ENCODE data around the gene ACOT2. TPM values are rescaled to one million over a fixed set of nuclear protein-coding genes. Genes with fewer than 3 reads are reported as not detected.

ACOT2 gene
- total RNA-seq, 1 donor from 2014 or later: 40.2 TPM

DNA sequence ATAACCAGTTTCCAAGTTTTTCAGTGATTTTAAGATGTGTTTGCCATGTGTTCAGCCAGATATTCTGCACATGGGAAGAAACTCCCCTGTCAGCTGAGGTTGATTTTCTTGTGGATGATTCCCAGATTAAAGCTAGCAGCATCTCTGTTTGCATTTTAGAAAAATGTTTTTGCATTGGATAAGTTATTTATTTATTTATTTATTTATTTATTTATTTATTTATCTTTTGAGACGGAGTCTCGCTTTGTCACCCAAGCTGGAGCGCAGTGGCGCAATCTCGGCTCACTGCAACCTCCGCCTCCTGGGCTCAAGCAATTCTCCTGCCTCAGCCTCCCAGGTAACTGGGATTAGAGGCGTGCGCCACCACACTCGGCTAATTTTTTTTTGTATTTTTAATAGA lies 25.5 kb downstream of the ACOT2 start:
- TF ChIP-seq, protein P1, sequence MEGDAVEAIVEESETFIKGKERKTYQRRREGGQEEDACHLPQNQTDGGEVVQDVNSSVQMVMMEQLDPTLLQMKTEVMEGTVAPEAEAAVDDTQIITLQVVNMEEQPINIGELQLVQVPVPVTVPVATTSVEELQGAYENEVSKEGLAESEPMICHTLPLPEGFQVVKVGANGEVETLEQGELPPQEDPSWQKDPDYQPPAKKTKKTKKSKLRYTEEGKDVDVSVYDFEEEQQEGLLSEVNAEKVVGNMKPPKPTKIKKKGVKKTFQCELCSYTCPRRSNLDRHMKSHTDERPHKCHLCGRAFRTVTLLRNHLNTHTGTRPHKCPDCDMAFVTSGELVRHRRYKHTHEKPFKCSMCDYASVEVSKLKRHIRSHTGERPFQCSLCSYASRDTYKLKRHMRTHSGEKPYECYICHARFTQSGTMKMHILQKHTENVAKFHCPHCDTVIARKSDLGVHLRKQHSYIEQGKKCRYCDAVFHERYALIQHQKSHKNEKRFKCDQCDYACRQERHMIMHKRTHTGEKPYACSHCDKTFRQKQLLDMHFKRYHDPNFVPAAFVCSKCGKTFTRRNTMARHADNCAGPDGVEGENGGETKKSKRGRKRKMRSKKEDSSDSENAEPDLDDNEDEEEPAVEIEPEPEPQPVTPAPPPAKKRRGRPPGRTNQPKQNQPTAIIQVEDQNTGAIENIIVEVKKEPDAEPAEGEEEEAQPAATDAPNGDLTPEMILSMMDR (IDR thresholded peaks at IDR 0.05): no peak
- Histone ChIP-seq H3K27me3 (no peaks in the 10 kb centered on the region), H3K4me3 (no peak overlapping the region), H3K27ac (no peak overlapping the region), H3K9me3 (no peaks in the 10 kb centered on the region), H3K36me3 (no peaks in the 10 kb centered on the region), H3K4me1 (peaks cover 3% of the 10 kb centered on the region)
- ATAC-seq: no peak
- intact Hi-C loops (cut with DNase I): no loop called here
- DNase-seq: no peak

DNA sequence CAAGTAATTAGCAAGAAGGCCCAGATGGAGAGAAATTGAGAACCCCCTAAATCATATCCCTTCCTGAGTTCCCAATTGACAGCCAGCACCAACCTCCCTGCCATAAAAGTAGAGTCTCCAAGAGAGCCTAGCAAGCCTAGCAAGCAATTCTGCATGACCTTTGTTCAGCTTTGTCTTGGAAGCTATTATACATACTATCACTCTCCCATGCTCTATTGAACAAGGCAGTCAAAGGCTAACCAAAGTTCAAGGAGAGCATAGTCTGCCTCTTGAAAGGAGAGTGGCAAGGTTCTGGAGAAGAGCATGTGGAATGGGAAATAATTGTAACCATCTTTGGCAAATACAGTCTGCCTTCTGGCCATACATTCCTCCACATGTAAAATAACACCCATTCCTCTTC lies 30.5 kb downstream of the ACOT2 start:
- no peak overlapping the region for H3K27ac ChIP-seq
- intact Hi-C loops (cut with DNase I): no loop called here
- DNase-seq: no peak
- ATAC-seq: no peak
- H3K4me3 ChIP-seq: no peak overlapping the region
- TF ChIP-seq, protein P1 (IDR thresholded peaks at IDR 0.05): no peak
- H3K4me1 ChIP-seq: no peaks in the 10 kb centered on the region
- no peaks in the 10 kb centered on the region for H3K27me3 ChIP-seq
- H3K9me3 ChIP-seq: no peaks in the 10 kb centered on the region
- no peaks in the 10 kb centered on the region for H3K36me3 ChIP-seq

DNA sequence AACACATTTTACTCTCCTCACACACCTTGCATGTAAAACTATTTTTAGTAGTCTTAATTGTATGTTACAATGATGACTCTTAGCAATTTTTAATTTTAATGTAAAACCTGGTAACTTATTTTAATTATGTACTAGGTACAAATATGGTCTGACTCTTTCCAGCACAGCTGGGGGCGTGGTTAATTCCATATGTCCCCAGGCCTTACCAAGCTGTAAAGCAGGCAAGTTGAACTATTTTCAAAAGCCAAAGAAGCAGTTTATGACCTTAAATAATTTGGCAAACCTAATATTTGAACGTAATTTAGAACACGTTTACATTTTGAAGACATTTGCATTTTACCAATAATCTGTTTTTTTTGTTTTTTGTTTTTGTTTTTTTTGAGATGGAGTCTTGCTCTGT lies 34.0 kb downstream of the ACOT2 start:
- intact Hi-C loops (cut with DNase I): no loop called here
- ATAC-seq (no peak), DNase-seq (no peak)
- Histone ChIP-seq H3K9me3 (no peaks in the 10 kb centered on the region), H3K27ac (no peak overlapping the region), H3K27me3 (no peaks in the 10 kb centered on the region), H3K4me1 (no peaks in the 10 kb centered on the region), H3K36me3 (no peaks in the 10 kb centered on the region), H3K4me3 (no peak overlapping the region)
- TF ChIP-seq, protein P1 (IDR thresholded peaks at IDR 0.05): no peak

DNA sequence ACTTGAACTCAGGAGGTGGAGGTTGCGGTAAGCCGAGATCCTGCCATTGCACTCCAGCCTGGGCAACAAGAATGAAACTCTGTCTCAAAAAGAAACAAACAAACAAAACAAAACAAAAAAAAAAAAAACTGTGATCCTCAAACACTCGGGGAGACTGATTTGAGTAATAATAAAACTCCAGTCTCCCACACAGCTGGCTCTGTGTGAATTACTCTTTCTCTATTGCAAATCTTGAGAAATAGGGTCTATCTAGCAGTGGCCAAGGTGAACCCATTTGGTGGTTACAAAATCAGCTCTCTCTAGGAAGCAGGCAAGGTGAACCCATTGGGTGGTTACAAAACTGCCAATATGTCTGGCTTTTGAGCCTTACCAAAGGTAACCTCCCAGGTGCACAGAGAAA lies 37.3 kb downstream of the ACOT2 start:
- no peak overlapping the region for H3K4me3 ChIP-seq
- H3K27me3 ChIP-seq: no peaks in the 10 kb centered on the region
- no peak overlapping the region for H3K27ac ChIP-seq
- no peak for DNase-seq
- TF ChIP-seq, protein P1 (IDR thresholded peaks at IDR 0.05): no peak
- intact Hi-C loops (cut with DNase I): no loop called here
- no peaks in the 10 kb centered on the region for H3K36me3 ChIP-seq
- no peaks in the 10 kb centered on the region for H3K9me3 ChIP-seq
- H3K4me1 ChIP-seq: no peaks in the 10 kb centered on the region
- ATAC-seq: no peak

DNA sequence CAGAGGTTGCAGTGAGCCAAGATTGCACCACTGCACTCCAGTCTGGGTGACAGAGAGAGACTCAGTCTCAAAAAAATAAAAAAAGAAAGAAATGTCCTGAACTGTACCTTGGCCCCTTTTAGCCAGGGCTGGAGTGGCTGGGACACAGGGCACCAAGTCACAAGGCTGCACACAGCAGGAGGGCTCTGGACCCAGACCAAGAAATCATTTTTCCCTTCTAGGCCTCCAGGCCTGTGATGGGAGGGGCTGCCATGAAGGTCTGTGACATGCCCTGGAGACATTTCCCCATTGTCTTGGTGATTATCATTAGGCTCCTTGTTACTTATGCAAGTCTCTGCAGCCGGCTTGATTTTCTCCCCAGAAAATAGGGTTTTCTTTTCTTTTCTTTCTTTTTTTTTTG lies 38.2 kb downstream of the ACOT2 start:
- Histone ChIP-seq H3K4me3 (no peak overlapping the region), H3K27ac (no peak overlapping the region), H3K27me3 (no peaks in the 10 kb centered on the region), H3K4me1 (no peaks in the 10 kb centered on the region), H3K36me3 (no peaks in the 10 kb centered on the region), H3K9me3 (no peaks in the 10 kb centered on the region)
- ATAC-seq: no peak
- DNase-seq: no peak
- intact Hi-C loops (cut with DNase I): no loop called here
- TF ChIP-seq, protein P1 (IDR thresholded peaks at IDR 0.05): no peak

DNA sequence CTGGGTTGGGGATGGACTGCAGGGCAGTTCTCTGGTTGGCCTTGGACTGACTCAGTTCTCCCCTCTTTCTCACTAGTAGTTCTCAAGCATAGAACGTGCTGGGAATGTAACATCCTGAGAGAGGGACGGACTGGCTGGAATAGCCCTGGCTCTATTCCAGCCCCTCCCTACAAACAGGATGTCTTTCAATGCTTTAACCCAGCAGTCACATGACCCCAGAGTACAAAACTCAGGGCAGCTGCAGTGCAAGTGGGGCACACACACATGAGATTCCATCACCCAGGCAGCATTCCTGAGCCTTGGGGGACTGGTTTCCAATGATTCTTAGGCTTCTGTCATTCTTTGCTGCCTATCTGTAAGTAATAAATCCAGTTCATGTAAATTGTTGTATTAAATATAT lies 41.7 kb downstream of the ACOT2 start:
- DNase-seq (no peak), ATAC-seq (no peak)
- H3K4me1 ChIP-seq: no peaks in the 10 kb centered on the region
- H3K36me3 ChIP-seq: no peaks in the 10 kb centered on the region
- H3K4me3 ChIP-seq: no peak overlapping the region
- TF ChIP-seq, protein P1 (IDR thresholded peaks at IDR 0.05): no peak
- intact Hi-C loops (cut with DNase I): no loop called here
- H3K27ac ChIP-seq: no peak overlapping the region
- no peaks in the 10 kb centered on the region for H3K9me3 ChIP-seq
- no peaks in the 10 kb centered on the region for H3K27me3 ChIP-seq

Measured in upper lobe of right lung (tissue), 1 donor.